HuH-7.5 (cell line): Measurements from ENCODE around the gene CD44.

ENCODE experiments used
- DNase-seq: peaks from one replicate; pipeline ENCODE4 v3.0.0; 2011; ENCODE audit warnings: low spot score

CD44 gene

GRCh38 chr11:35139722-35140282, 831 bp downstream of the CD44 start:
- DNase-seq = no peak

- no peak for DNase-seq
These were observed 2.1 kb downstream of the CD44 start for GRCh38 chr11:35141071-35141470.

DNA sequence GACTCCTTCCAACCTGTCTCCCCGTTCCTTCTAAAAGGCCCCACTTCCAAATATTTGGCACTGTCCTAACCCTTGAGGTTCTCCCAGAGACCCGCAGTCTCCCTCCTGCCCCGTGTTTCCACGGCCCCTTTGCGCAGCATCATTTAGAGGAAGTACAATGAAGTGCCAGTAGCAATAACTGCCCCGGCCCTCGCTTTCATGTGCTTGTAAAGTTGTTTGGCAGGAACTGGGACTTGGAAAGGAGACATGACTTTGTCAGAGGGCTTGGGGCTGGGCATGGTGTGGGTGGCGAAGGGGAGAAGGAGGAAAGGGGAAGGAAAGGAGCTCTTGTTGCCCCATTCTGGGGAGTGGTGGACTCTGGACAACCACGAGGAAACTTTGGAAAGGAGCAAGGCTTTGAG, 2.6 kb downstream of the CD44 start:
- DNase-seq = no peak

- no peak for DNase-seq
These were observed 3.6 kb downstream of the CD44 start for GRCh38 chr11:35142481-35143075.

- no peak for DNase-seq
These were observed 4.5 kb downstream of the CD44 start for GRCh38 chr11:35143297-35144135.

GRCh38 chr11:35144136-35144741, 5.3 kb downstream of the CD44 start:
- DNase-seq = no peak

GRCh38 chr11:35144806-35145205, 5.8 kb downstream of the CD44 start:
- DNase-seq = no peak

GRCh38 chr11:35145271-35145670, 6.3 kb downstream of the CD44 start:
- DNase-seq = no peak

- no peak for DNase-seq
These were observed 7.1 kb downstream of the CD44 start for GRCh38 chr11:35146074-35146521.

- DNase-seq = no peak
These were observed 7.7 kb downstream of the CD44 start for GRCh38 chr11:35146711-35147110.

GRCh38 chr11:35147235-35147634, 8.3 kb downstream of the CD44 start:
- no peak for DNase-seq

DNA sequence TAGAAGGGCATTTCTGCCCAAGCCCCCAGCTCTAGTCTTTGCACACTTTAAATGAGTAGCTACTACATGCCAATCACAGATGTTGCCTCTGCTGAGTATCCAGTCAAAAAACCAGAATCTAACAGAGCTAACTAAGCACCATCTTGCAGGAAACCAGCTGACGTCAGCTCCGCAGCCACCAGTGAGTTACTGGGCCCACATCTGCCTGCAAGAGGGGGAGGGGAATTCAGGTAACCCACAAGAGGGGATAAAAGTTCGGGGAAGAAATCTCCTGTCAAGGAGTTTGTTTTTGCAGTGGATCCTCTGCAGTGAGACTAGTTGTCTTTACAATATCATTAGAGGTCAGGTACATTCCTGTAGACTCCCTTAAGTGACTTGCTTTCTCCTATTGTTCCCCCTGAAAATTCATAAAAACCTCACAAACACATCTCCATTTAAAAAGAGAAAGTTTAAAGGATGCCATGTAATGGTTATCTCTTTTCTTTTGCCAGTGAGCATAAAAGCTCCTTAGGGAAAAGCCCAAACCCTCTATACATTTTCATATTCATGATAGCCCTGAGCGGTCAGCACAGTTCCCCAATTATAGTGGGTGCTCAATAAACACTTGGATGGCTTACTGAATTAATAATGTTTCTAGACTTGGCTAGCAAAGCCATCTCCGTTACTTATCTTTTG, 9.3 kb downstream of the CD44 start:
- DNase-seq = no peak

DNA sequence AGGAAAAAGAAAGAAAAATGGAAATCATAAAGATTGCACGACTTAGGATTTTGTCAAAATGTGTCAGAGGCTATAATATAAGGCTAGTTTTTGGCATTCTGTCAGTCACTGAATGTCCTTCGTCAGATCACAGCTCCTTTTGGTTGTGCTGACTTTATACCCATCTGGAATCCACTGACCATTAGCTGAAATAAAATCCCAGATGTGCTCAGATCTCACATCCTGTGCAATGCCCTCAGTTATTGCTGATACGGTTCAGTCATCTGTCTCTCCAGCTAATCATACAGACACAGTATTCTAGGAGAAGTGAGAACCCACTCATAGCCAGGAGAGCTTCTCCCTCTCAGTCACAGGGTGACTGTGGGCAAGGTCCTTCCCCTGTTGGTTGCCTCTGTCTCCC, 11.5 kb downstream of the CD44 start:
- DNase-seq = no peak

DNA sequence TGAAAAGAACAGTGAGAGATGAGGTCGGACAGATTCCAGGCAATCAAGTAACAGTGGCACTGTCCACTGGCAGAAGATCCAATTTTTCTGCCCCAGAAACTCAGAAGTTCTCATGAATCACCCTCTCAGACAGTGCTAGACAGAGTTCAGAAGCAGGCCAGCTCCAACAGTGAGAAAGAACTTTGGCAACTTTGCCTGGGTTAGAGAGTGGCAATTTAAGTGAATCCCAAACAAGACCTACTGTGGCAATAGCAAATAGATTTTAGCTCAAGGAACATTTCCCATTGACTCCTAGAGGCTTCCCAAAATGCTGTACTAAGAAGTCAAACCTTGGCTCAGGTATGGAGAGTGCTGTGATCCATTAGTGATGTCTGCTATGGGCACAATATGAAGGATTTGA, 12.3 kb downstream of the CD44 start:
- no peak for DNase-seq

GRCh38 chr11:35151683-35152280, 12.8 kb downstream of the CD44 start:
- no peak for DNase-seq

DNA sequence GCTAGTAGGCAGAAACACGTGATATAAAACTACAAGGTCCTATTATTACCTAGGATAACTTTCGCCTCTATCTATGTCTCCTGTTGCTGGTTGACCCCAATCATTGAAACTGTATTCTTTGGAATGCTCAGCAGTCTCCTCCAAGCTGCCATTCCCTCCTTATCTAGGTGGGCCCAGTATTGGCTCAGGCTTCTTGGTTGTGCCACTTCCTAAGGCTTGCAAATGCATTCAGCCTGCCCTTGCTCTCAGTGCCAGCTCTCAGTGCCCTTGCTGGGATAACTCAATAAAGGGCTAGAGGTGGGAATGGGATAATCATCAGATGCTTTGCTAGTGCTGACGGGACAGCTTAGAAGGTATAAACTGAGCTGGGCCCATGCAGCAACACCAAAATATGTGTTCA, 13.6 kb downstream of the CD44 start:
- no peak for DNase-seq

GRCh38 chr11:35153280-35153679, 14.3 kb downstream of the CD44 start:
- DNase-seq = no peak

- no peak for DNase-seq
These were observed 16.0 kb downstream of the CD44 start for GRCh38 chr11:35154952-35155351.

DNA sequence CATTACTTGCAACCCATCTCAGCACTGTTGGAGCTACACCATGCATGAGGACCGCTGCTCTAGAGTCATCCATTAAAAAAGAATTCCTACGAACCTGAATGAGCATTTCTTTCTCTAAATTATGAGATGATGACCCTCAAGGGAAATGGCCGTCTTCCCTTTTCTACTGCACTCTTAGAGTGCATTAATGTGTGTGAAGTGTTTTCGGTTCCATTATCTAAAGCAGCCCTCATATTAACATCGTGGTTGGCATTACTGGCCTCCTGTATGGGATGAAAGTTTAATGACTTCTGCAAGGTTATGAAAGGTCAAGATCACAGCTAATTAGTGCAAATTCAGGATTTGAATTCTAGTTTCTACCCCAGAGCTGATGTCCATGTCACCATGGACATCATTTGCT, 16.7 kb downstream of the CD44 start:
- no peak for DNase-seq

- no peak for DNase-seq
These were observed 19.1 kb downstream of the CD44 start for GRCh38 chr11:35157814-35158700.
